GM19455 (cell line): ENCODE data around the gene AFG1L.

Experiments
- ATAC-seq: cut with Tn5 transposase; IDR thresholded peaks from one replicate; pipeline ENCODE4 v1.9.1; 2021; ENCODE audit not compliant: unreplicated experiment

Gene AFG1L

GRCh38 chr6:108568551-108569305, 273.9 kb downstream of the AFG1L start:
- ATAC-seq, result no peak

- ATAC-seq, result no peak
These were observed 275.7 kb downstream of the AFG1L start for GRCh38 chr6:108570517-108570916.

- ATAC-seq, result no peak
These were observed 279.7 kb downstream of the AFG1L start for GRCh38 chr6:108574457-108575141.
